Panc1 (cell line): Measurements from ENCODE around the gene TLE5. TPM values are rescaled to one million over a fixed set of nuclear protein-coding genes. Genes with fewer than 3 reads are reported as not detected.

Experiments
- ATAC-seq: fragments of 200-7000 bp; cut with Tn5 transposase; 2 replicates; pipeline ENCODE4 v1.9.1; 2020; ENCODE audit warnings: mild to moderate bottlenecking, moderate library complexity
- BruUV-seq: library from RNA; stranded (reverse); fragments of 400-500 nt; replicated peaks from 2 replicates; lab custom pipeline; 2021; lab: Mats Ljungman, UMichigan
- CTCF ChIA-PET: fragments of 300-600 bp; sonication (Branson Sonifier 250); formaldehyde crosslinking; loops from one replicate; lab custom pipeline; 2022; ENCODE audit warnings: antibody characterized with exemption; lab: Charles Lee
- POLR2A ChIA-PET: fragments of 300-600 bp; sonication (Branson Sonifier 250); formaldehyde crosslinking; loops from one replicate; lab custom pipeline; 2022; ENCODE audit warnings: antibody characterized with exemption; lab: Charles Lee
- DNase-seq: peaks from one replicate; pipeline ENCODE4 v3.0.0-alpha.2; 2010; ENCODE audit warnings: low read depth, low spot score
- H3K27ac ChIP-seq: 2 replicates; pipeline ENCODE4 v1.5.1; 2011; ENCODE audit warnings: mild to moderate bottlenecking, low read length, inconsistent platforms
- H3K27me3 ChIP-seq: fragments of 200-500 bp; sonication (Bioruptor generic); 2 replicates; pipeline ENCODE4 v1.6.0; 2014; ENCODE audit warnings: low read length, inconsistent platforms; ENCODE audit not compliant: control insufficient read depth, insufficient read depth
- H3K36me3 ChIP-seq: fragments of 200-500 bp; sonication (Bioruptor generic); 2 replicates; pipeline ENCODE4 v1.5.1; 2014; ENCODE audit warnings: inconsistent platforms, mild to moderate bottlenecking, low read length, moderate library complexity; ENCODE audit not compliant: control insufficient read depth, insufficient read depth
- H3K4me1 ChIP-seq: 2 replicates; pipeline ENCODE4 v1.5.1; 2011; ENCODE audit warnings: inconsistent platforms, mild to moderate bottlenecking, low read length, moderate library complexity; ENCODE audit not compliant: control insufficient read depth, insufficient read depth
- H3K4me3 ChIP-seq, 2 experiments: 2 replicates each; pipeline ENCODE4 v1.5.1; 2011 to 2012; ENCODE audit warnings: low read depth in 2 of 2, low read length in 2 of 2, mild to moderate bottlenecking in 2 of 2, inconsistent platforms in 1 of 2, moderate library complexity in 1 of 2
- H3K9me3 ChIP-seq: fragments of 200-500 bp; sonication (Bioruptor generic); 2 replicates; pipeline ENCODE4 v1.5.1; 2014; ENCODE audit warnings: low read depth, mild to moderate bottlenecking, inconsistent platforms, low read length, moderate library complexity; ENCODE audit not compliant: control insufficient read depth, insufficient read depth
- POLR2AphosphoS5 ChIP-seq: IDR thresholded peaks from 2 replicates; pipeline ENCODE4 v1.6.1; 2012; ENCODE audit warnings: mild to moderate bottlenecking, low read depth, low read length, moderate library complexity
- SIN3A ChIP-seq: IDR thresholded peaks from 2 replicates; pipeline ENCODE4 v1.6.1; 2012; ENCODE audit warnings: low read depth, mild to moderate bottlenecking, low read length, moderate library complexity, borderline replicate concordance; ENCODE audit not compliant: insufficient read depth
- TCF7L2 ChIP-seq: IDR thresholded peaks from 2 replicates; pipeline ENCODE4 v1.6.1; 2011; ENCODE audit warnings: mild to moderate bottlenecking, low read depth, low read length, inconsistent platforms
- in situ Hi-C: cut with HindIII; loops from 2 replicates; pipeline ENCODE4 v1.10.0; 2016; ENCODE audit warnings: low sequenced_read_pairs, low pct_unique_long_range_greater_than_20kb
- intact Hi-C: fragments of 100-400 bp; cut with micrococcal nuclease; formaldehyde crosslinking; loops from one replicate; pipeline ENCODE4 v1.10.0; 2022; ENCODE audit not compliant: unreplicated experiment
- total RNA-seq: library from RNA; stranded (reverse); gene quantifications from one replicate; pipeline ENCODE4 v1.2.1, GENCODE V29; 2021; ENCODE audit not compliant: unreplicated experiment
- TF ChIP-seq, protein P1 (sequence below): fragments of 450-650 bp; IDR thresholded peaks from 2 replicates; pipeline ENCODE4 v1.5.1; 2017; ENCODE audit warnings: mild to moderate bottlenecking
- TF ChIP-seq, protein P2 (sequence below), 2 experiments: IDR thresholded peaks; 2 replicates each; pipeline ENCODE4 v1.6.1; 2011 to 2012; ENCODE audit warnings: low read depth in 2 of 2, control low read depth in 1 of 2, low read length in 1 of 2, mild to moderate bottlenecking in 1 of 2, moderate library complexity in 1 of 2; ENCODE audit not compliant: insufficient read depth in 1 of 2

Gene TLE5
- total RNA-seq, 1 experiment from 2014 or later = 287 TPM

DNA sequence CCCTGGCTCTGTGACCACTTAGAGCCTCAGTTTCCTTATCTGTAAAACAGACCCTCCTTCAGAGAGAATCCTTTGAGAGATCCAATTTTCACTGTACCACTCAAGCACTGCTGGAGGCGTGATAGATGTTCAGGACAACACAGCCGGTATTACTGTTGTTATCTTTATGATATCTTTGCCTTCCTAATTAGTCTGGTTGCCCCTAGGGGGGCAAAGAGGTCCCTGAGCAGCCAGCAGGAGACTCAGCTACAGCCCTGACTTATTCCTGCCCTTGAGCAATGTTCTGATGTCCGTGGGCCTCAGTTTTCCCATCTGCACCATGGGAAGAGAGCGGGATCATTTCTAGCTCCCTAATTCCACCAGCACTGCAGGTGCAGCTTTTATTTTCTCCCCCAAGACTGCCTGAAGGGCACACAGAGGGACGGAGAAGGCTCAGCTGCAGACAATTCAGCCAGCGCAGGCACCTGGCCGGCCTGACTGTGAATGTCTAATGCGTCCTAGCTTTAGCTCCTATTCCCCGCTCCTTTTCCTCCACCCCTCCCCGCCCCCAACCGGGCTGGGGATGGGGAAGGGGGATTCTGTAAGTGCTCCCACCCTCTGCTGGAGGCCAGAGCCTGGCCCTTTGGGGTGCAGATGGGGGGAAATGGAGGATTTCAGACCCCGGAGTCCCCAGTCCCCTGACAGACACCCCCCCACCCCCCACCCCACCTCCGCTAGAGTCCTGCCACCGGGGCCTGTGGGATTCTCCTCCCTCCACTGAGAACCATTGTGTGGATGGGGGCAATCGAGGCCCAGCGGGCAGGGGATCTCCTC, 16.2 kb downstream of the TLE5 start:
- intact Hi-C loops (no loop called here), in situ Hi-C loops (no loop called here)
- Histone ChIP-seq H3K4me1 (peaks cover 4% of the 10 kb centered on the region), H3K27me3 (no peaks in the 10 kb centered on the region), H3K36me3 (no peaks in the 10 kb centered on the region), H3K27ac (no peak overlapping the region), H3K9me3 (no peaks in the 10 kb centered on the region), H3K4me3 (no peak overlapping the region)
- ChIA-PET POLR2A (no interaction called here), CTCF (no interaction called here)
- no TSS peak for BruUV-seq
- ATAC-seq (peak; percentile 47; the same call in 1 of the 2 replicates), DNase-seq (no peak)
- TF ChIP-seq TCF7L2 (no peak), SIN3A (no peak), POLR2AphosphoS5 (no peak)
- TF ChIP-seq, protein P1, sequence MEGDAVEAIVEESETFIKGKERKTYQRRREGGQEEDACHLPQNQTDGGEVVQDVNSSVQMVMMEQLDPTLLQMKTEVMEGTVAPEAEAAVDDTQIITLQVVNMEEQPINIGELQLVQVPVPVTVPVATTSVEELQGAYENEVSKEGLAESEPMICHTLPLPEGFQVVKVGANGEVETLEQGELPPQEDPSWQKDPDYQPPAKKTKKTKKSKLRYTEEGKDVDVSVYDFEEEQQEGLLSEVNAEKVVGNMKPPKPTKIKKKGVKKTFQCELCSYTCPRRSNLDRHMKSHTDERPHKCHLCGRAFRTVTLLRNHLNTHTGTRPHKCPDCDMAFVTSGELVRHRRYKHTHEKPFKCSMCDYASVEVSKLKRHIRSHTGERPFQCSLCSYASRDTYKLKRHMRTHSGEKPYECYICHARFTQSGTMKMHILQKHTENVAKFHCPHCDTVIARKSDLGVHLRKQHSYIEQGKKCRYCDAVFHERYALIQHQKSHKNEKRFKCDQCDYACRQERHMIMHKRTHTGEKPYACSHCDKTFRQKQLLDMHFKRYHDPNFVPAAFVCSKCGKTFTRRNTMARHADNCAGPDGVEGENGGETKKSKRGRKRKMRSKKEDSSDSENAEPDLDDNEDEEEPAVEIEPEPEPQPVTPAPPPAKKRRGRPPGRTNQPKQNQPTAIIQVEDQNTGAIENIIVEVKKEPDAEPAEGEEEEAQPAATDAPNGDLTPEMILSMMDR = no peak
- TF ChIP-seq, protein P2, sequence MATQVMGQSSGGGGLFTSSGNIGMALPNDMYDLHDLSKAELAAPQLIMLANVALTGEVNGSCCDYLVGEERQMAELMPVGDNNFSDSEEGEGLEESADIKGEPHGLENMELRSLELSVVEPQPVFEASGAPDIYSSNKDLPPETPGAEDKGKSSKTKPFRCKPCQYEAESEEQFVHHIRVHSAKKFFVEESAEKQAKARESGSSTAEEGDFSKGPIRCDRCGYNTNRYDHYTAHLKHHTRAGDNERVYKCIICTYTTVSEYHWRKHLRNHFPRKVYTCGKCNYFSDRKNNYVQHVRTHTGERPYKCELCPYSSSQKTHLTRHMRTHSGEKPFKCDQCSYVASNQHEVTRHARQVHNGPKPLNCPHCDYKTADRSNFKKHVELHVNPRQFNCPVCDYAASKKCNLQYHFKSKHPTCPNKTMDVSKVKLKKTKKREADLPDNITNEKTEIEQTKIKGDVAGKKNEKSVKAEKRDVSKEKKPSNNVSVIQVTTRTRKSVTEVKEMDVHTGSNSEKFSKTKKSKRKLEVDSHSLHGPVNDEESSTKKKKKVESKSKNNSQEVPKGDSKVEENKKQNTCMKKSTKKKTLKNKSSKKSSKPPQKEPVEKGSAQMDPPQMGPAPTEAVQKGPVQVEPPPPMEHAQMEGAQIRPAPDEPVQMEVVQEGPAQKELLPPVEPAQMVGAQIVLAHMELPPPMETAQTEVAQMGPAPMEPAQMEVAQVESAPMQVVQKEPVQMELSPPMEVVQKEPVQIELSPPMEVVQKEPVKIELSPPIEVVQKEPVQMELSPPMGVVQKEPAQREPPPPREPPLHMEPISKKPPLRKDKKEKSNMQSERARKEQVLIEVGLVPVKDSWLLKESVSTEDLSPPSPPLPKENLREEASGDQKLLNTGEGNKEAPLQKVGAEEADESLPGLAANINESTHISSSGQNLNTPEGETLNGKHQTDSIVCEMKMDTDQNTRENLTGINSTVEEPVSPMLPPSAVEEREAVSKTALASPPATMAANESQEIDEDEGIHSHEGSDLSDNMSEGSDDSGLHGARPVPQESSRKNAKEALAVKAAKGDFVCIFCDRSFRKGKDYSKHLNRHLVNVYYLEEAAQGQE (IDR thresholded peaks at IDR 0.05; ENCODE audit: insufficient read depth in 1 of 2, low read depth in 2 of 2, low read length in 1 of 2) = no peak

DNA sequence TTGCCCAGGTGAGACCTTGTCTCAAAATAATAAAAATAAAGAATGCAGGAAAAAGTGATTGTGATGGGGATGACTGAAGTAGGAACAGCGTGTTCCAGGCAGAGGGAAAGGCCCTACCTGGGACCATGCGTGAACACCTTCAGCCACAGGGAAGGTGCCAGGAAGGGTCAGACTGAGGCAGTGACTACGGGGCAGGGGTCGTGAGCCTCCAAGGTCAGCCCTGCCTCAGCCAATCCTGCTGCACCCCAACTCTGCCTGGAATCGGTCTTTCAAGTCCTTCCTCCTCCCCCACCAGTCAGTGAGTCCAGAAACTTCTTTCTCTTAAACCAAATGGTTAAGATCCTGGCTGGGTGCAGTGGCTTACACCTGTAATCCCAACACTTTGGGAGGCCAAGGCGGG, 17.1 kb downstream of the TLE5 start:
- H3K9me3 ChIP-seq = no peaks in the 10 kb centered on the region
- TF ChIP-seq, protein P2 (IDR thresholded peaks at IDR 0.05; ENCODE audit: insufficient read depth in 1 of 2, low read depth in 2 of 2, low read length in 1 of 2) = no peak
- TF ChIP-seq, protein P1 = no peak
- no peak for TF ChIP-seq SIN3A
- no peak for TF ChIP-seq TCF7L2
- TF ChIP-seq POLR2AphosphoS5 = no peak
- H3K4me1 ChIP-seq = peaks cover 4% of the 10 kb centered on the region
- no peak overlapping the region for H3K4me3 ChIP-seq
- CTCF ChIA-PET = no interaction called here
- ATAC-seq = no peak
- POLR2A ChIA-PET = no interaction called here
- no TSS peak for BruUV-seq
- no peaks in the 10 kb centered on the region for H3K36me3 ChIP-seq
- H3K27ac ChIP-seq = no peak overlapping the region
- in situ Hi-C loops (no loop called here), intact Hi-C loops (no loop called here)
- no peak for DNase-seq
- H3K27me3 ChIP-seq = no peaks in the 10 kb centered on the region
